Measurements from ENCODE around the gene IGLL5. TPM values are rescaled to one million over a fixed set of nuclear protein-coding genes. Genes with fewer than 3 reads are reported as not detected.
A peak's percentile ranks its signal among the peaks of the same experiment; 100 is the strongest.

The IGLL5 gene
- polyA plus RNA-seq, 6 donors from 2014 or later, result 233 to 640 (median 475) TPM

- Mint-ChIP-seq H3K36me3 (no peaks in the 10 kb centered on the region), H3K4me3 (peak overlapping the region; percentile 31 to 90 (median 84)), H3K4me1 (peaks cover 79 to 100% (median 94%) of the 10 kb centered on the region in 3 donors), H3K27me3 (no peaks in the 10 kb centered on the region), H3K27ac (peak overlapping the region; percentile 99 to 100 (median 100)), H3K9me3 (no peaks in the 10 kb centered on the region)
- ATAC-seq (ENCODE audit: low read depth in 2 of 2), result no peak
- DNase-seq, result no peak
Measured at GRCh38 chr22:22927888-22928665, 40.5 kb downstream of the IGLL5 start.

- H3K27me3 Mint-ChIP-seq, result no peaks in the 10 kb centered on the region
- no peaks in the 10 kb centered on the region for H3K9me3 Mint-ChIP-seq
- H3K4me3 Mint-ChIP-seq, result peak overlapping the region; percentile 31 to 90 (median 84)
- ATAC-seq (ENCODE audit: low read depth in 2 of 2) (peak; percentile 92 to 93), DNase-seq (peak; percentile 97)
- peak overlapping the region; percentile 99 to 100 (median 100) for H3K27ac Mint-ChIP-seq
- H3K36me3 Mint-ChIP-seq, result no peaks in the 10 kb centered on the region
- peaks cover 80 to 100% (median 99%) of the 10 kb centered on the region in 3 donors for H3K4me1 Mint-ChIP-seq
Measured at GRCh38 chr22:22928666-22929380, 41.2 kb downstream of the IGLL5 start.

DNA sequence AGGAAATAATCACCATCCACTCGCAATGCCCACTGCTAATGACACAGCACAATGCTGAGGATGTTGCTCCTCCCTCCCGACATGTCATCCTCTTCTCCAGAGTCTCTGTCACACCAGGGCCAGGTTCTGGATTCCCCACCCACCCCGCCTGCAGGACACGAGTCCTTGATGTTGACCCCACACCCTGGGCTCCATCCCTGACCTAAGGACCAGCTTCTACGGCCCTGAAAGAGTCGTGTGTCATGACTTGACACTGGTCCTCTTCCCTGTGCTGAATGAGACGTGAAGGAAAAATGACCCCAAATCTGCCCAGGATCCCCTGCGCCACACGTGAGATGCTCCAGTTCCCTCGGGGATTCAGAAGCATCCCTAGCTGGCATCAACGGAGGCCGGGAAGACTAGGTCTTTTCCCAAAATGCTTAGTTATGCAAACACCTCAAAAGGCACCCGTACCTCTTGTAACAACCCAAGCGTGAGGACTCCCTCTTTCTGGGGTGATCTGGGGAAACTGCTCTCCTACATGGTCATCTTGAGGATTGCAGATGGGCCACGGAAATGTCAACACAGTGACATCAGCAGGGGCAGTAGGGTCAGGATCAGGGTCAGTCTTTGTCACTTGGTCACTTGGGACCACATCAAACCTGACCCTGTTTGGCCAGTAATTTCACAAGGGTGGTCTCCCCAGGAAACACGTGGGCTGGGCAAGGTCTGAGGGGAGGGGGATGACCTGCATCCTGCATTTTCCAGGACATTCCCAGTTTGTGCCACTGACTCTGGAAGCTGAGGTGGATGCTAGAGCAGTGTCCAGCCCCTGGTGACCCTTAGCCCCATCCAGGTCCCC is 42.0 kb downstream of the IGLL5 start:
- no peak for ATAC-seq (ENCODE audit: low read depth in 2 of 2)
- H3K9me3 Mint-ChIP-seq, result no peaks in the 10 kb centered on the region
- H3K4me1 Mint-ChIP-seq, result peaks cover 82 to 100% (median 100%) of the 10 kb centered on the region in 3 donors
- no peak for DNase-seq
- peak overlapping the region; percentile 99 to 100 (median 100) for H3K27ac Mint-ChIP-seq
- peak overlapping the region in 7 of 8 donors; percentile 36 to 90 (median 82) for H3K4me3 Mint-ChIP-seq
- no peaks in the 10 kb centered on the region for H3K36me3 Mint-ChIP-seq
- no peaks in the 10 kb centered on the region for H3K27me3 Mint-ChIP-seq

- peak overlapping the region in 6 of 8 donors; percentile 12 to 90 (median 82) for H3K4me3 Mint-ChIP-seq
- no peaks in the 10 kb centered on the region for H3K9me3 Mint-ChIP-seq
- H3K27ac Mint-ChIP-seq, result peak overlapping the region; percentile 95 to 100 (median 99)
- H3K27me3 Mint-ChIP-seq, result no peaks in the 10 kb centered on the region
- H3K4me1 Mint-ChIP-seq, result peaks cover 84 to 100% (median 100%) of the 10 kb centered on the region in 3 donors
- ATAC-seq (ENCODE audit: low read depth in 2 of 2), result no peak
- no peaks in the 10 kb centered on the region for H3K36me3 Mint-ChIP-seq
- DNase-seq, result no peak
Measured at GRCh38 chr22:22930222-22930497, 42.5 kb downstream of the IGLL5 start.

GRCh38 chr22:22930571-22931556 is 43.2 kb downstream of the IGLL5 start:
- peak overlapping the region in 7 of 8 donors; percentile 75 to 90 (median 87) for H3K4me3 Mint-ChIP-seq
- no peaks in the 10 kb centered on the region for H3K36me3 Mint-ChIP-seq
- peak overlapping the region; percentile 95 to 100 (median 99) for H3K27ac Mint-ChIP-seq
- ATAC-seq (ENCODE audit: low read depth in 2 of 2) (no peak), DNase-seq (no peak)
- H3K4me1 Mint-ChIP-seq, result peaks cover 80 to 100% (median 100%) of the 10 kb centered on the region in 3 donors
- no peaks in the 10 kb centered on the region for H3K27me3 Mint-ChIP-seq
- no peaks in the 10 kb centered on the region for H3K9me3 Mint-ChIP-seq

- ATAC-seq (ENCODE audit: low read depth in 2 of 2), result no peak
- H3K4me1 Mint-ChIP-seq, result peaks cover 78 to 100% (median 99%) of the 10 kb centered on the region in 3 donors
- H3K27ac Mint-ChIP-seq, result peak overlapping the region; percentile 95 to 100 (median 99)
- no peaks in the 10 kb centered on the region for H3K9me3 Mint-ChIP-seq
- H3K36me3 Mint-ChIP-seq, result no peaks in the 10 kb centered on the region
- no peaks in the 10 kb centered on the region for H3K27me3 Mint-ChIP-seq
- DNase-seq, result peak; percentile 55
- H3K4me3 Mint-ChIP-seq, result peak overlapping the region in 7 of 8 donors; percentile 75 to 89 (median 87)
Measured at GRCh38 chr22:22931557-22932270, 44.1 kb downstream of the IGLL5 start.

- H3K4me1 Mint-ChIP-seq, result peaks cover 77 to 100% (median 99%) of the 10 kb centered on the region in 3 donors
- H3K27ac Mint-ChIP-seq, result peak overlapping the region; percentile 92 to 100 (median 100)
- no peaks in the 10 kb centered on the region for H3K36me3 Mint-ChIP-seq
- DNase-seq (no peak), ATAC-seq (ENCODE audit: low read depth in 2 of 2) (no peak)
- no peaks in the 10 kb centered on the region for H3K27me3 Mint-ChIP-seq
- H3K4me3 Mint-ChIP-seq, result peak overlapping the region in 6 of 8 donors; percentile 9 to 88 (median 82)
- H3K9me3 Mint-ChIP-seq, result no peaks in the 10 kb centered on the region
Measured at GRCh38 chr22:22932512-22932941, 44.9 kb downstream of the IGLL5 start.

DNA sequence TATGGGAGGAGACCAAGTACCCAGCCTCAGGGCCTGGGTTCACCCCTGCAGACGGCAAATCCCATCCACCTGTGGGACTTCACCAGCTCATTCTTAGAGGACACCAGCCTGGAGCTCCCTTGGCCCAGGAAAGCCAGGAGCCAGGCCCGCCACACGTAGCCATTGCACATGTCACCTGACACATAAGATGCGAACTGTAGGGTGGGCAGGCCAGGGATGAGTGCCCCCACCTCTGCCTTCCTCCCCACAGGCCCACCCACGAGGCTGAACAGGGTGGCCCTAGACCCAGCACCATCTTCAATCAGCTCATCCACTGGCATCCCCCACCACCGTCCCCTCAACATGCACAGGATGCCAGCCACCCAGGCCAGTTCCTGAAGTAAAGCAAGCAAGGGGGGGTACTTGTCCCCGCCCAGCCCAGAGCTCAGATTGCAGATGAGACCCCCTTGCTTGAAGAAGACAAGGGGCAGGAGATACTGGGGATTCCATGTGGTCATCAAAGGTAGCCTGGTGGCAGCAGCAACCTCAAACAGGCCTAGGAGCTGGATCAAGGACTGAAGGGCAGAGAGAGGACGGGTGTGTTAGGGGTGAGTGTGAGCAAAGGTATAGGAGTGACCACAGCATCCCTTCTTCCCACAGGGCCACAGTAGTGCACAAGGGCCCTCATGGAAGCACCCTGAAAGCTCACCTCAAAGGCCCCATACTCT is 45.6 kb downstream of the IGLL5 start:
- DNase-seq, result no peak
- Mint-ChIP-seq H3K36me3 (no peaks in the 10 kb centered on the region), H3K27ac (peak overlapping the region; percentile 98 to 100 (median 100)), H3K27me3 (no peaks in the 10 kb centered on the region), H3K4me1 (peaks cover 76 to 99% (median 99%) of the 10 kb centered on the region in 3 donors), H3K9me3 (no peaks in the 10 kb centered on the region), H3K4me3 (peak overlapping the region; percentile 59 to 88 (median 78))
- no peak for ATAC-seq (ENCODE audit: low read depth in 2 of 2)

GRCh38 chr22:22933807-22934542 is 46.4 kb downstream of the IGLL5 start:
- peak overlapping the region; percentile 98 to 100 (median 100) for H3K27ac Mint-ChIP-seq
- ATAC-seq (ENCODE audit: low read depth in 2 of 2) (no peak), DNase-seq (no peak)
- H3K4me3 Mint-ChIP-seq, result peak overlapping the region in 7 of 8 donors; percentile 59 to 87 (median 66)
- no peaks in the 10 kb centered on the region for H3K27me3 Mint-ChIP-seq
- H3K9me3 Mint-ChIP-seq, result no peaks in the 10 kb centered on the region
- peaks cover 75 to 99% (median 99%) of the 10 kb centered on the region in 3 donors for H3K4me1 Mint-ChIP-seq
- no peaks in the 10 kb centered on the region for H3K36me3 Mint-ChIP-seq

GRCh38 chr22:22934543-22935055 is 47.0 kb downstream of the IGLL5 start:
- H3K27ac Mint-ChIP-seq, result peak overlapping the region; percentile 98 to 100 (median 100)

More at GRCh38 chr22:22934543-22935055, 47.0 kb downstream of the IGLL5 start:
- Mint-ChIP-seq H3K4me1 (peaks cover 80 to 99% (median 99%) of the 10 kb centered on the region in 3 donors), H3K36me3 (no peaks in the 10 kb centered on the region), H3K4me3 (peak overlapping the region; percentile 56 to 87 (median 78)), H3K9me3 (no peaks in the 10 kb centered on the region), H3K27me3 (no peaks in the 10 kb centered on the region)
- ATAC-seq (ENCODE audit: low read depth in 2 of 2) (no peak), DNase-seq (no peak)
